Gastrocnemius medialis (tissue), 4 donors: ENCODE measurements around the gene PLPPR2.

Source experiments
- CTCF ChIP-seq, 5 experiments: fragments of 450-650 bp in 3 of 5; fragments of 200-600 bp in 2 of 5; sonication (generic) in 2 of 5; IDR thresholded peaks in 4 of 5; conservative IDR thresholded peaks in 1 of 5; 1 replicate in 4 of 5; 2 replicates in 1 of 5; pipeline ENCODE4 v1.5.1; 2016 to 2019; ENCODE audit warnings: antibody characterized with exemption in 5 of 5, mild to moderate bottlenecking in 3 of 5, moderate library complexity in 3 of 5
- POLR2A ChIP-seq, 2 donors: fragments of 450-650 bp; IDR thresholded peaks; one replicate each; pipeline ENCODE4 v1.6.1; 2017; ENCODE audit warnings: antibody characterized with exemption in 2 of 2, mild to moderate bottlenecking in 2 of 2, moderate library complexity in 2 of 2

GRCh38 chr19:11373885-11374432 is 18.7 kb downstream of the PLPPR2 start:
- no peak for TF ChIP-seq POLR2A (IDR thresholded peaks at IDR 0.05)
- TF ChIP-seq CTCF (IDR thresholded peaks at IDR 0.05 in 4 of 5, conservative IDR thresholded peaks at IDR 0.05 in 1 of 5), result no peak
